ENCODE results near the gene ADK. TPM values are rescaled to one million over a fixed set of nuclear protein-coding genes. Genes with fewer than 3 reads are reported as not detected.

ADK gene
- total and polyA plus RNA-seq, 2 donors (not counting 1 experiment from before 2014, with no cell fraction given): 25.3 to 47.8 TPM

GRCh38 chr10:74255888-74256357, 104.9 kb downstream of the ADK start:
- Histone ChIP-seq H3K9me3 (ENCODE audit: control insufficient read depth, insufficient read depth, low read depth, low read length) (no peaks in the 10 kb centered on the region), H3K27me3 (ENCODE audit: control insufficient read depth, insufficient read depth, low read length) (no peaks in the 10 kb centered on the region), H4K20me1 (ENCODE audit: control insufficient read depth, extremely low read depth, insufficient read depth, low read length) (no peaks in the 10 kb centered on the region), H3K27ac (ENCODE audit: insufficient read depth, low read length) (no peak overlapping the region), H3K36me3 (ENCODE audit: control insufficient read depth, insufficient read depth, low read length) (no peaks in the 10 kb centered on the region), H3K79me2 (ENCODE audit: control insufficient read depth, insufficient read depth, low read length) (no peaks in the 10 kb centered on the region), H3K4me3 (replicated peaks in 1 of 4; ENCODE audit: control extremely low read depth in 1 of 4, insufficient read depth in 1 of 4, low read depth in 3 of 4, low read length in 4 of 4) (no peak overlapping the region), H2AFZ (ENCODE audit: low read length) (no peak overlapping the region), H3K4me1 (ENCODE audit: control insufficient read depth, extremely low read depth, insufficient read depth, low read length) (peaks cover 2% of the 10 kb centered on the region), H3K4me2 (ENCODE audit: extremely low read depth, insufficient read depth, low read length) (no peak overlapping the region), H3K9ac (ENCODE audit: insufficient read depth, low read length) (no peak overlapping the region)
- TF ChIP-seq CTCF (conservative IDR thresholded peaks at IDR 0.05 in 1 of 2, IDR thresholded peaks at IDR 0.05 in 1 of 2; ENCODE audit: low read depth in 1 of 2, low read length in 2 of 2) (no peak), EZH2 (IDR thresholded peaks at IDR 0.05; ENCODE audit: low read length, missing control alignments) (no peak)
- no peak for DNase-seq (ENCODE audit: low read depth in 2 of 2)

- TF ChIP-seq CTCF (conservative IDR thresholded peaks at IDR 0.05 in 1 of 2, IDR thresholded peaks at IDR 0.05 in 1 of 2; ENCODE audit: low read depth in 1 of 2, low read length in 2 of 2) (no peak), EZH2 (IDR thresholded peaks at IDR 0.05; ENCODE audit: low read length, missing control alignments) (no peak)
- H3K4me2 ChIP-seq (ENCODE audit: extremely low read depth, insufficient read depth, low read length): no peak overlapping the region
- no peak overlapping the region for H3K4me3 ChIP-seq (replicated peaks in 1 of 4; ENCODE audit: control extremely low read depth in 1 of 4, insufficient read depth in 1 of 4, low read depth in 3 of 4, low read length in 4 of 4)
- no peaks in the 10 kb centered on the region for H3K9me3 ChIP-seq (ENCODE audit: control insufficient read depth, insufficient read depth, low read depth, low read length)
- H3K4me1 ChIP-seq (ENCODE audit: control insufficient read depth, extremely low read depth, insufficient read depth, low read length): no peaks in the 10 kb centered on the region
- no peak overlapping the region for H3K9ac ChIP-seq (ENCODE audit: insufficient read depth, low read length)
- H2AFZ ChIP-seq (ENCODE audit: low read length): no peak overlapping the region
- H4K20me1 ChIP-seq (ENCODE audit: control insufficient read depth, extremely low read depth, insufficient read depth, low read length): no peaks in the 10 kb centered on the region
- no peak overlapping the region for H3K27ac ChIP-seq (ENCODE audit: insufficient read depth, low read length)
- no peak for DNase-seq (ENCODE audit: low read depth in 2 of 2)
- H3K36me3 ChIP-seq (ENCODE audit: control insufficient read depth, insufficient read depth, low read length): no peaks in the 10 kb centered on the region
- no peaks in the 10 kb centered on the region for H3K27me3 ChIP-seq (ENCODE audit: control insufficient read depth, insufficient read depth, low read length)
- H3K79me2 ChIP-seq (ENCODE audit: control insufficient read depth, insufficient read depth, low read length): no peaks in the 10 kb centered on the region
Measured at GRCh38 chr10:74262856-74263255, 111.8 kb downstream of the ADK start.

GRCh38 chr10:74263996-74264395, 113.0 kb downstream of the ADK start:
- Histone ChIP-seq H3K4me2 (ENCODE audit: extremely low read depth, insufficient read depth, low read length) (no peak overlapping the region), H3K9me3 (ENCODE audit: control insufficient read depth, insufficient read depth, low read depth, low read length) (no peaks in the 10 kb centered on the region), H3K27me3 (ENCODE audit: control insufficient read depth, insufficient read depth, low read length) (no peaks in the 10 kb centered on the region), H3K79me2 (ENCODE audit: control insufficient read depth, insufficient read depth, low read length) (no peaks in the 10 kb centered on the region), H3K4me1 (ENCODE audit: control insufficient read depth, extremely low read depth, insufficient read depth, low read length) (no peaks in the 10 kb centered on the region), H3K9ac (ENCODE audit: insufficient read depth, low read length) (no peak overlapping the region), H3K27ac (ENCODE audit: insufficient read depth, low read length) (no peak overlapping the region), H4K20me1 (ENCODE audit: control insufficient read depth, extremely low read depth, insufficient read depth, low read length) (no peaks in the 10 kb centered on the region), H3K36me3 (ENCODE audit: control insufficient read depth, insufficient read depth, low read length) (no peaks in the 10 kb centered on the region), H2AFZ (ENCODE audit: low read length) (no peak overlapping the region), H3K4me3 (replicated peaks in 1 of 4; ENCODE audit: control extremely low read depth in 1 of 4, insufficient read depth in 1 of 4, low read depth in 3 of 4, low read length in 4 of 4) (no peak overlapping the region)
- no peak for TF ChIP-seq CTCF (conservative IDR thresholded peaks at IDR 0.05 in 1 of 2, IDR thresholded peaks at IDR 0.05 in 1 of 2; ENCODE audit: low read depth in 1 of 2, low read length in 2 of 2)
- no peak for TF ChIP-seq EZH2 (IDR thresholded peaks at IDR 0.05; ENCODE audit: low read length, missing control alignments)
- no peak for DNase-seq (ENCODE audit: low read depth in 2 of 2)

Data from fibroblast of lung (primary cell).